ENCODE results near the gene FLAD1.

GRCh38 chr1:154952664-154953063 is 30.5 kb upstream of the FLAD1 start:
- TF ChIP-seq CTCF (conservative IDR thresholded peaks at IDR 0.05; ENCODE audit: low read length), result no peak
- no peak for TF ChIP-seq EZH2phosphoT487 (IDR thresholded peaks at IDR 0.05; ENCODE audit: borderline replicate concordance)
